HG03139 (cell line): ENCODE results near the gene PBX1.

Experiments used
- ATAC-seq: cut with Tn5 transposase; IDR thresholded peaks from one replicate; pipeline ENCODE4 v1.9.1; 2021; ENCODE audit not compliant: unreplicated experiment

The PBX1 gene

DNA sequence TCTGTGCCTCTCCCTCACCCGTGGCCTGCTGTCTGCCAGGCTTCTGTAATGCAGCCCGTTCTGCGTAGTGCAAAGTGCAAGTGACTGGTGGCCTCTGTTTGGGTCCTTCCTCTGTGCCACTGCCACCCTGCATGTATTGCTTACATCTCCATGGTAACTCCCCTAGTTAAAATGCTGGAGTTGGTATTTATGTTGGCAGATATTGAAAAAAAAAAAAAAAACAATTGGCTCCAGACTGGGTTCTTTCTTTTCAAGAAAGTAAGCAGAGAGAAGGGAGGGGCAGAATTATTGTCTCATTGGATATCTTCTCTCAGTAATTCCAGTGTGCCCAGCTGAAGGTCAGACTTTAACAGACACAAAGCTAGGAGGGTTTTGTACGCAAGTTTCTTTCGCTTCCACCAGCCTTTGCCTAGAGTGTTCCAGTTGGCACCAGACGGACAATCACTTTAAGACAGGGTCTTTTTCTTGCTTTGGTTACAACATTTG, 242.3 kb downstream of the PBX1 start:
- no peak for ATAC-seq

DNA sequence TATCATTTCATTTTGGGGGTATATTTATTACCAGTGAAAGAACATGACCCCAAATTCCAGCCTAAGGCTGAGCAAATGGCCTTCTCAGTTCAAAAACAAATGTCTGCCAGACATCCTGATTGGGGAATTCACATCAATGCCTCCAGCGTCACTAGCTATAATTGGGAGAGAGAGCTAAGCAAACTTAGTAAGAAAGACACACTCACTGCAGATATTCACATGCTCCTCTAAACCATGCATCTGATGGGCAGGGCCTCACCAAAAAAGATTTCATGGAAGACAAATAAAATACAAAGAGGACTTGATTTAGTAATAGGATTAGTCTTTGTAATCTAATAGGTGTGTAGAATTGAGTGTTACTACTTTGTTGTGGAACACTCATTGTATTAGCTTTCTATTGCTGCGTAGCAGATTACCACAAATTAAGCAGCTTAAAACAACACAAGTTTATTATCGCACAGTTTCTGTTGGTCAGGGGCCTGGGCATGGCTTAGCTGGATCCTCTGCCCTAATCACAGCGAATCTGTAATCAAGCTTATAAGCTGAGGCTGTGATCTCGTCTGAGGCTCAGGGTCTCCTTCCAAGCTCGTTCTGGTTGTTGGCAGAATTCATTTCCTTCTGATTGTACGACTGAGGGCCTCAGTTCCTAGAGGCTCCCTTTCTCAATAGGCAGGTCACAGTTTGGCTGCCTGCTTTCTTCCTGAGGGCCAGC, 243.0 kb downstream of the PBX1 start:
- ATAC-seq, result no peak

DNA sequence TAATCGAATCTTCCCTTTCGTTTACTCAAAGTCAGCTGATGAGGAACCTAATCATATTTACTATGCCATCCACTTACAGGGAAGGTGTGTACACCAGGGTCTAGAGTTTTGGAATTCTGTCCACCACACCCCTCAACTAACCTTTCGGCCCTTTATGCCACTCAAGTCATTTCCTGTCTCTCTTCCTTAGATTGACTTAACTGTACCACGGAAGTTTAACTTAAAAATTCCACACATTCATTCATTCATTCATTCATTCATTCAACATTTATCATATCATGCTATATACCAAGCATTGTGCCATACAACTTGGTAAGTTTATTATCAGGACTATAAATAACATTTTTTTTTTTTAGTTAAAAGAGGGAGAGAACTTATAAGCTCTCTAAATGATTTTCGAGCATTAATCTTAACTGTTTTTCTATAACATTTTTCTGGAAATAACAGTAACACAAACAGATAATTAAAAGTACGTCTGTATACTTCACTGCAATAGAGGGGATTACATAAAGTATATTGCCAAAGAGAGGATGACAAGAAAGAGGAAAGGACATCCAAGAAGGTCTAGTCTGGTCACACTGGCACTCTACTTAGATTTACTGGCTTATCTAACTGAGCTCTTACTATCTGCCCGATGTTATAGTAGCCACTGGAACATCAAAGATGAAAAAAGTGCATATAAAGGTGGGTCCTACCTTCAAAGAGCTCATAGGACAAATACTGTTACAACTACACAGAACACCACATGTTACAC, 243.7 kb downstream of the PBX1 start:
- no peak for ATAC-seq

DNA sequence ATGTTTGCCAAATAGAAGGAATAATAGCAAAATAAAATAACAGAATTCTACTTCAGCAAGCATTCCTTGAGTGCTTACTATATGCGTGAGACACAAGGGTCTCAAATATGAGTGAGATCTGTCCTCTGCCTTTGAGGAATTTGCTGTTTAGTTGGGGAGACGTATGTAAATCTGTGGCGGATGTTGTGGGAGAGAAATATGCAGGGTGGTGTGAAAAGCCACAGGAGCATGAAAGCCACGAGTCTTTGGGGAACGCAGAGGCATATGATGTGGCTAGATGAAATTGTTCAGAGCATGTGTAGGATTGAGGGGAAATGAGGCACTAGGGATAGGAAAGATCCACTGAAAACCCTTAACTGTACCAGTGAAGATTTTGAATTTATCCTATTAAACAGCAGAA, 244.4 kb downstream of the PBX1 start:
- no peak for ATAC-seq

DNA sequence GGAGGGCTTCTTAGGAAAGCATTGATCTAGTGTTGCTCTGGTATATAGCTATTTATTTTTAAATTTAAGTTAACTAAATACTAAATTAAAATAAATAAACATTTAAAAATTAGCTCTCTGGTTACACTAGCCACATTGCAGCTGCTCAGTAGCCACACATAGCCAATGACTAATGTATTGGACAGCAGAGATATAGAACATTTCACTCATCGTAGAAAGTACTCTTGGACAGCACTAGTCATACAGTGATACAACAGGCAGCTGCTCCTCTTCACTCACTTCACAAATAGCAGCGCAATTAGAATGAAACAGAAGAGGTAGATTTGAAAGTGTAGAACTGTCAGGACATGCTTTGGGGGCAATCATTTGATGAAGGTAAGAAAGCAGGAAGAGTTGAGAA, 245.4 kb downstream of the PBX1 start:
- no peak for ATAC-seq

DNA sequence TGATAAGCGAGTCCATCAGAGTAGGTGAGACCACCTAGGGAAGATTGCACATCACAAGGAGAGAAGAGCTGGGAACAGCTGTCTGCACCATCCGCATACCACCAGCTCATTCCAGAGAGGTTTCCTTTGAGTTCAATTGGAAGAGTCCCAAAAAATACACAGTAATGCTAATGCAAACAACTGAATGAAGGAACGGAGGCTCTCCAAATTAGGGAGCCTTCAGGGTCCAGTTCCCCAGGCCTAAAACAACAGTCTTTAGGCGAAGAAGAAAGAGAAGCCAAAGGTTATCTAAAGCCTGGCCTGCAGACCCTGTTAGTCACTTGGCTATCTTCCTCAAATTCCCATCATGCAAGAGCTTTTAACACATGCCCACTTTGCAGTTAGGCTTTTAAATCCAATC, 246.4 kb downstream of the PBX1 start:
- ATAC-seq, result no peak

DNA sequence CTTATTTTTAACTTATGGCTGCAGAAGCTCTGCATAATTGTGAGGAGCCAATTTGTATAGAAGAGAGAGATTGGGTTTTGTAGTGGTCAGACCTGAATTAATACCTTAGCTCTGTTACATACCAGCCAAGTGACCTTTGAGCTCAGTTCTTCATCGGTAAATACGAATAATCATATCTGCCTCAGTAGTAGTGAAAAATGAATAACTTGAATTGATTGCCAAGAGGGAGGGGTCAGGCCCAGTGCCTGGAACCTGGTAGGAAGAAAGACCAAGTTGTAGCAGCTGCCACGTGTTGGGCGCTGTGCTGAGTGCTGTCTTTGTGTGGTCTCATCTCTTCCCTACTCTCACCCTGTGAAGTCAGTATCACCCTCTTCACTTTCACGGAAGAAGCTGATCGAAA, 247.5 kb downstream of the PBX1 start:
- ATAC-seq, result no peak

DNA sequence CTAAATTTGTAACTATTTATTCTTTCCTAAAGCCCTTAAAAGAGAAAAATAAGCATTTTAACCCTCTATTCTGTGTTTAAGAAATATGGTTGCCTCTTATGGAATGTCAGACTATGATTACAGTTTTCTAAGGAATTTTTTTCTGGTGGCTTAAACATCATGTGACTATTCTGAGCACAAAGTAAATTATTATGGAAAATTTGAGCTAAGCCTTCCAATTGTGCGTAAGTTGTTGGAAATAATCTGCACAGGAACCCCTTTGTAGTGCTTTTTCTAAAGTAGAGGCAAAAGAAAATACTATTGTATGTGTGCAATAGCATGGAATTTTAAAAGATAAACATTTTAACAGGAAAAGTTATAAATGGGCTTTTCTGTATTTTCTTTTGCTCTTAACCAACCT, 254.8 kb downstream of the PBX1 start:
- ATAC-seq, result no peak

DNA sequence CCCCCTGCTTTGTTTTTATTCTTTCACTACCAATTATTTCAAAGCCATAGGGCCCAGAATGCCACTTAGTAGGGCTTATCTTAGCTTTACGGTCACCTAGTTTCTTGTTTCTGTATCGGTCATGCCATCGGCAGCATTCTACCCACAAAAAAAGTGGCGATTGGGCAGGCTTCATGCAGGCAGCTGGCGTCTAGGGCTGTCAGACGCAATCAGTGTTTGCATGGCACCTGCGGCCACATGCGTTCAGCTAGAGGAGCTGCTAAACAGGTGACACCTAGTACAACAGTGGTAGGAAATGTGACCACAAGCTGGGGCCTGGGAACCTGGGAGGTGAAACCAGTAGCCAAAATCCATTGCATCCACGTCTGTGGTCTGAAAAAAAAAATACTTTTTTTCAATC, 262.7 kb downstream of the PBX1 start:
- no peak for ATAC-seq

DNA sequence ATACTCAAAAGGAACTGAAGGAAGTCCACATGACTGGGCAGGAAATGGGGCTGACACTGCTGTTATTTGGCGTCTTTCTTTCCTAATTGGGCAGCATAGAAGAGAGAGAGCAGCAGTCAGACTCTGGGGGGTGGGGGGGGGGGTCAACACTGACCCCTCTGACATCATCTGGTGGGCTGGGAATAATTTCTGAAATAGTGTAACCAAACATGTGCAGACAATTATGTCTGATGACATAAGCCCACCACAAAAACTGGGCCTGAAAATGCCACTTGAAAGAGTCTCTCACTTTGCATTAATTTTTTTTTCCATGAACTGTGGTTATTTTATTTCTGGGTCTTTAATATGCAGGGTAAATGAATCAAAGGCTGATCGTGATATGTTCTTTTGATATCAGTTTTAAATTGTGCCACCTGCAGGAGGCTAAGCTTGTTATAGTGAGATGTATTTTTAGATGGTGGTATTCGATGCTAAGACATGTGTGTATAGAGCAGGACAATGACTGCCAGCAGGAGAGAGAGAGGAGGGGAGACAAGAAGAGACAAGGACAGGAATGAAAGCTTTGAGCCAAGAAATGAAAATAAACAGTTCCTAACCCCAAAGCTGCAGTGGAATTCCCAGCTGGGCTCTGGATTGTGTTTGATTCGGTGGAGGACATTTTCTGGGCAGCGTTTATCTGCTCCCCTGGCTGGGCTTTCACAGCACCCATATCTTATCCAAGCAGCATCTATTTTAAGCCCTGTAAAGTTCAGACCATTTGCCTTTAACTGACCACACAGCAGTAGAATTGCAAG, 264.7 kb downstream of the PBX1 start:
- no peak for ATAC-seq

DNA sequence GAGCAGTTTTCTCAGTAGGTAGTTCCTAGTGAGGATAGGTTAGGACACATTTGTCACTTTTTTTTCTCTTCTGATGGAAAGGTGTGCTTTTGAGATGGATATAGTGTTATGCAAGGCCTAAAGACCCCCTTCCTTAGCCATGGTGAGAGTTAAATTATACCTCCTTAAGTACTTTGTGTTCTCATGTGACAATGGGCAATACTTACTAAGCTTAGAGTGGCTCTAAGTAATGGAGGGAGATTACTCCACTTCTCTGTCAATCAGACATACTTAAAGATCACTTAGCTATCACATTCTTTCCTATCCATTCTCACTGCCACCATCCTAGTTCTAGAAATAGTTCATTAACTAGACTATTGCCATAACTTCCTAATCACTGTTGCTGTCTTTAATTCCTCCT, 265.6 kb downstream of the PBX1 start:
- ATAC-seq, result no peak

DNA sequence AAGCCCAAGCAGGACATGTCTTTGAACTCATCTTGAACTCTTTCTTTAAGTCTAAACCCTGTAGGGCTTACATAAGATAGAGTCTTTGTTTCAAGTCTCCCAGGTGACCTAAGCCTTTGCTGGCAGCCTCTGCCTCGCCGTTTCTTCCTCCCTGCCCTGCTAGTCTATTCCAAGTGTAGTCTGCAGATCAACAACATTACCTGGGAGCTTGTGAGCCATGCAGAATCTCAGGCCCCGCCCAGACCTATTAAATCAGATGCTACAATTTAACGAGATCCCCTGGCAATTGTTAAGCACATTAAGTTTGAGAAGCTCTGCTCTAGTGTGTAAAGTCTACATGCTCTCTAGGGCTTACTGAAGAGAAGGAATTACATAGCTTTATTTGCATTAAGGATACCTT, 271.6 kb downstream of the PBX1 start:
- ATAC-seq, result no peak

DNA sequence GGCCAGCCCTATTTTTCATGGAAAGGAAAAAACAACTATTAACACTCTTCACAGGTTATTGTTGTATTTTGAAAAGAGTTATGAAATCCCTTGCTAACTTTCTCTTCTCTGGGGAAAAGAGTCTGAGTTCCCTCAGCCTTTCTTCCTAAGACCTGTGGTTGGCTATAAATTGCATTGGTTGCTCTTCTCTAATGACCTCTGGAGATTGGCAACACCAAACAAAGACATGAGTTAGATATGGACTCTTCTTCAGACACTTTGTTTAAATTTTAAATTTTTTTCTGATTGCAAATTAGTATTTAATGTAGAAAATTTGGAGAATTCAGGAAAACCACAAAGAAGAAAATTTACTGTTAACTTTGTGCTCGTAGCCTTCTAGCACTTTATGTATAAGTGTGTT, 275.7 kb downstream of the PBX1 start:
- ATAC-seq, result no peak

DNA sequence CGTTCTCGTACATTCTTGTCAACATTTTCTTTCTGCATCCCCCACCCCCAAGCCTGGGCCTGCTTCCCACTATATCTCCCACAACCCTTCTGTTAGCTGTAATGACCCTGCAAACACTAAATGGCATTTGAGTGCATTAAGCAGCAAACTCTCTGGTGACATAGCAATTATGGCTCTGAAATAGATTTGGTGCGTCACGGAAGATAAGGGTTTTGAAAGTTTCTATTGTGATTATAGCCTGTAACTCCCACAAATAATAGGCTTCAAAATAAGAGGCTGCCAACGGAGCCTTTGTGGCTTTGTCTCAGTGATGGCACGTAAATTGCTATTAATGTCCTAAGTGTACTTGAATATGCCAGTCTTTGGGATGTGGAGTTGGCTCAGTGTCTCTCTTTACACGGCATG, 277.6 kb downstream of the PBX1 start:
- no peak for ATAC-seq

DNA sequence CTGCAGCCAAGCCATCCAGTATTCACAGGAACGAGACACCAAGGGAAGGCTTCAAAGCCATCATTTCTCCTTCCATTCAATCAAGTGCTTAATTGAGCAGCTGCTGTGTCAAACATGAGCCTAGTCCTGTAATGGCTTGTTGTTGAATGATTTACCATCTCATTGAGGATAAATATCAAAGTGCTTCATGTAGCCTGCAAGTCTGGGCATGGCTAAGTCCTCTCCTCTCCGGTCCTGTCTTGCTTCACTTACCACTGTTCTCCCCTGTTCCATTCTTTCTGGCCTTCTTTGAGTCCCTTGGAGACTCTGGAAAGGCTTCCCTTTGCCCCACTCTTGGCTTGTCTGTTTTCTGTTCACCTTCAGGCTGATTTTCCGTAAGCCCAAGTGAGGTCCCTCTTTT, 279.8 kb downstream of the PBX1 start:
- no peak for ATAC-seq

DNA sequence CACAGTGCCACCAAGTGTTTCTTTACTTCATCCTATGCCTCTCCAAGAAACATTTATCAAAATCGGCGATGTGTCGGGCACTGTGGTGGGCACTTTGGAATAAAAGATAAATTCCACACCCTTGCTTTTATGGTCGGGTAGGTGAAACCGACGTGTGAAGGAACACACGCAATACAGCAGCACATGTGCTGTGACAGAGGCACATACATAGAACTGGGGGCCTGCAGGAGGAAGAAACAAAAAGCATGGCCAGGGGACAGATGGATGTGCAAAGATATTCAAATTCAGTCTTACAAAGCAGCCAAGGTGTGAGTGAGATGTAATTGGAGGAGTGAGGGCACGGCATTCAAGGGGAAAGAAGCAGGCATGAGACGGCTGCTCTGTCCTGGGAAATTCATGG, 282.0 kb downstream of the PBX1 start:
- no peak for ATAC-seq

DNA sequence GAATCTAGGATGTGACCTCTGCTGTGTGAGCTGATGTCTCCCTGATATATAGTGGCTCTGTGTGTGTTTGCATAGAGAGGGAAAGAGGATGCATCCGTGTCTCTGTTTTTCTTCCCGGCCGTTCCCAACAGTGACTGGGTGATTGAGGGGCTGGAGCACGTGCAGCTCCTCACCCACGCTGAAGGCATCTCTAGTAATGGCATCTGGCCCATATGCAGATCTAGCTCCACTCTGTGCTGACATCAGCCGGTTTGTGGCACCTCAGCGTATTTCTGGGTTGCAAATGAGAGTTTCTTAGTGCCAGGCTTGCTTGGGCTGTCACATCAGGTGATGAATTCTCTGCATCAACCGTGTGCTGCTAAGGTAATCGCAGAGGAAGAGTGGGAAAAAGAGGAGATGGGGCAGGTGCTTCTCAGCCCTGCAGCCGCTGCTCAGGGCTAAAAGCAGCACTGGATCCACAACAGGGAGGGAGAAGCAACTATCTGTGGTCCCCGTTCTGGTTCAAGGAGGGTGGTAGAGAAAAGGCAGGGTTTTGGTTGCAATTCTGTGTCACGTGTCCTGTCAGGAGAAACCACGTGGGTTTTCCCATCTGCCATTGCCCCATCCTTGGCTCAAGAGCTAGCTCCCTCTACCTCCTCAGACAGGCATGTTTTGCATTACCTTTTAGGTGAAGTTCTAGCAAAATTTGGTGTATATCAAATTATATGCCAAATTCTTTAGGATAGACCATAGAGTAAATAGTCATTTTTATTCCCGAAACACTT, 282.9 kb downstream of the PBX1 start:
- no peak for ATAC-seq

DNA sequence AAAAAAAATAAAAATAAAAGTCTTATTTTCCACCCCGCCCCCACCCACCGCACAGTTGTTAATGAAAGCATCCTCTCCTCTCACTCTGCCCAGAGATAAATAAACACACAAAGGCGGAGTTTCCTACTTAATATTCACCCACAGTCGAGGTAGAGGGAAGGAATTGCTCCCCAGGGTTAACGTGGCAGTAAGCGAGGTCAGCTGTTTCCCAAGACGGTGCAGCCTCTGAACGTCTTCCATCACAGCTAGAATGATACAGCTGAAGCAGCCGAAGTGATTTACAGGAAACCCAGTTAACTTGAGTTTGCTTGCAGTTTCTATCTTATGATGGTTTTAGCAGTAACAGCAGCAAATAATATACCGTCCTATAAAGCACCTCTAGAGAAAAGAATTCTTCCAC, 283.9 kb downstream of the PBX1 start:
- ATAC-seq, result no peak

DNA sequence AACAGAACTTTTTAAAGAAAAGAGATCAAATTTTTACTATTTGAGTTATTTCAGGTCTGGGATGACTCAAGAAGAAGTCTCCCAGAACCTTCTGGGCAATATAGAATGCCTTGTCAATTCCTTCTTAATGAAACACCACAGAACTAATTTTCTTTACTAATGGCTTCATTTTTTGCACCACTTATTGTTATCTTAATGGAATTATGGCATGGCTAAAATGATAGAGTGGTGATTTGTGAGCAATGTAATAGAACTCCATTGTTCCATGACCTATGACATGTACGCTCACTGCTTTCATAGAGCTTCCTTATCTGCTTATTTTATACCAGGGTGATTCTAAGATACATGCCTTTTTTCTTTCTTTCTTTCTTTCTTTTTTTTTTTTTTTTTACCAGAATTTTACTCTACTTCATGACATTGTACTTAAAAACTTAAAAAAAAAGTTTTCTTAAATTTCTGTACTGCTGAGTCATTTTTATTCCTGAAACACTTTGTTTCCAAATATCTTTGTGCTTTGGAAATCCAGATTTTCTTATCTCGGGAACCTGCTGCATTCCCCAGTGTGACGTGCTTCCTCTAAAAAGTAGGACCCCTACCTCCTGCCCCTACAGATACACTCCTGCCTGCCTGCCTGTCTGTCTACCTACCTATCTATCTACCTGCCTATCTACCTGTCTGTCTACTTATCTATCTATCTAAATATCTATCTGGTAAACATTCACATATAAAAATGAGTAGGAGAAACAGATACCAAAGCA, 284.9 kb downstream of the PBX1 start:
- ATAC-seq, result no peak
